ENCODE data around the gene INVS.
"Not testable (repeated sequence)": the region's sequence is repeated elsewhere in the genome, so short reads cannot be mapped to it uniquely, and the experiment has no call there.

INVS gene

DNA sequence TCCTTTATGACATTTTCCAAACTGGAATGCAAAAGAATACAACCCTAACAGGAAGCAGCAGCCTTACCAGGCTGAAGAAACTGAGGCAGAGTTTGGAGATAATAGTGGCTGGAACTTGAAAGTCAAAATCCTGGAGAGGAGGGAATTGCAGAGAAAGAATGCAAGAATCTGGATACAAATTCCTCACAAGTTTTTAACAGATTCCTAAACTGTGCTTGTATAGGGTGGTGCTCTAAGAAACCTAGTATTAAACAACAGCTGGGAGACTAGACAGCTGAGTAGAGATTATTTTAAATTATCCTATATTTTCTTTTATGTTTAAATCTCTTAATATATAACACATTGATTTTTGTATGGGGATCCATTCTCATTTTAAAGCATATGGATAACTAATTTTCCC lies 30.7 kb downstream of the INVS start:
- no peak for DNase-seq

DNA sequence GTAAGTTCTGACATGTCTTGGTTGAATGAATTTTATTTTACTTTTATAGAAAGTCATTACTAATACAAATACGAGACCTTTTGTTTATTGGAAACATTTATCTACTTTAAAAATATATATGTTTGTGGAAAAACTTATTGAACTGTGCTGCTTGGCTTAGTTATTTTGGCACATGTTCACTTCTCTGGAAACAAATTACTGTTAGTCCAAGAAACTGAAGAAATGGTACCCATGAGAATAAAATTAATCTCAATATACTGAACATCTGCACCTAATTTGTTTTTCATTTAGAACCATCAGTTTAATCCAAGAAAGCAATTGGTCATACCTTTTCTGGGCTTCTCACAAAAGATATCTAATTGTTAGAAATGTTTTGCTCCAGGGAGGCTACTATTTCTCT lies 32.2 kb downstream of the INVS start:
- DNase-seq = no peak

DNA sequence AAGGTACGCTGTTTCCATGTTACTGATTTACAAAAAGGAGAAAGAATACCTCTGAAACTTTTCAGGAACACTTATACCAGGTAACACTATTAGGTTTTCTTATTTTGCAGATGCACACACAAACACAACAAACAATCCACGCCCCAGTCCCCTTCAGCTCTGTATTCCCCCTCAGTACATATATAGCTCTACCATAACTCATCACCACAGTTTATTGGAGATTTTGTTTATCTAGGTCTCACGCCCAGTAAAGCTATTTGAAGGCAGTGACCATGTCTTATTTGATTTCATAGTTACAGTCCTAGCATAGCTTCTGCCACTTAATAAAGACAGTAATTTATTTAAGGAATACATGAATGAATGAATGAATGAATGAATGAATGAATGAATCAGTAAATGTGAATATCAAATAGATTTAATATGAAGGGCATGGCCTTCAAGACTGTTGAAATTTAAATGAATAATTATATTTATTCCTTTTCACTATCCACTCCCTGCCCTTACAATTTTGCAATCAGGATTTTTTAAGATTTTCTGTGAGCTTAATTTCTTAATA lies 32.9 kb downstream of the INVS start:
- no peak for DNase-seq

DNA sequence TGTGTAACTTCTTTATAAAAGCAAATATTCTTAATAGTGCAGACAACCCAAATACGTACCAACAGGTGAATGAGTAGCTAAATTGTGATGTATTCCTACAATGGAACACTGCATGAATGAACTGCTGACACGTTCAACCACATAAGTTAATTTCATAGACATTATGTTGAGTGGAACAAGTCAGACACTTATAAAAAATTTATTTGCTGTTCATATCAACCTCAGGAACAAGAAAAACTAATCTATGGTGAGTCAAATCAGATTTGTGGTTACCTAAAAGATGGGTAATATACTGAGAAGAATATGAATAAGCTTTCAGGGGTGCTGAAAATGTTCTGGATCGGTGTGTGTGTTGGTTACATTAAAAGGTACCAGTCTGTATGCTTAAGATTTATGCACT lies 35.7 kb downstream of the INVS start:
- DNase-seq = no peak

DNA sequence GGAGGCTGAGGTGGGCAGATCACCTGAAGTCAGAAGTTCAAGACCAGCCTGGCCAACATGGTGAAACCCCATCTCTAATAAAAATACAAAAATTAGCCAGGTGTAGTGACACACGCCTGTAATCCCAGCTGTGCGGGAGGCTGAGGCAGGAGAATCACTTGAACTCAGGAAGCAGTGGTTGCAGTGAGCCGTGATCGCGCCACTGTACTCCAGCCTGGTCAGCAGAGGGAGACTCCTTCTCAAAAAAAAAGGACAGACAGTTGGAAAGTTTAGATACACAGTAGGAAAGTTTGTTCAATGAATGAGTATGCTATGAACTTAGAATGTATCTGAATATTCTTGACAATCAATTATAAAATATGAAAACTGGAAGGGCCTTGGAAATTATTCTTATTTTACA lies 37.8 kb downstream of the INVS start:
- DNase-seq = not testable (repeated sequence)

DNA sequence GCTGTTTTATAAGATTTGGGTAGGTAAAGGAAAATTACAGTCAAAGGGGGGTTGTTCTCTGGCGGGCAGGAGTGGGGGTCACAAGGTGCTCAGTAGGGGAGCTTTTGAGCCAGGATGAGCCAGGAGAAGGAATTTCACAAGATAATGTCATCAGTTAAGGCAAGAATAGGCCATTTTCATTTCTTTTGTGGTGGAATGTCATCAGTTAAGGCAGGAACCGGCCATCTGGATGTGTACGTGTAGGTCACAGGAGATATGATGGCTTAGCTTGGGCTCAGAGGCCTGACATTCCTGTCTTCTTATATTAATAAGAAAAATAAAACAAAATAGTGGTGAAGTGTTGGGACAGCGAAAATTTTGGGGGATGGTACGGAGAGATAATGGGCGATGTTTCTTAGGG lies 41.3 kb downstream of the INVS start:
- not testable (repeated sequence) for DNase-seq

GRCh38 chr9:100141862-100142261 lies 42.8 kb downstream of the INVS start:
- not testable (repeated sequence) for DNase-seq

DNA sequence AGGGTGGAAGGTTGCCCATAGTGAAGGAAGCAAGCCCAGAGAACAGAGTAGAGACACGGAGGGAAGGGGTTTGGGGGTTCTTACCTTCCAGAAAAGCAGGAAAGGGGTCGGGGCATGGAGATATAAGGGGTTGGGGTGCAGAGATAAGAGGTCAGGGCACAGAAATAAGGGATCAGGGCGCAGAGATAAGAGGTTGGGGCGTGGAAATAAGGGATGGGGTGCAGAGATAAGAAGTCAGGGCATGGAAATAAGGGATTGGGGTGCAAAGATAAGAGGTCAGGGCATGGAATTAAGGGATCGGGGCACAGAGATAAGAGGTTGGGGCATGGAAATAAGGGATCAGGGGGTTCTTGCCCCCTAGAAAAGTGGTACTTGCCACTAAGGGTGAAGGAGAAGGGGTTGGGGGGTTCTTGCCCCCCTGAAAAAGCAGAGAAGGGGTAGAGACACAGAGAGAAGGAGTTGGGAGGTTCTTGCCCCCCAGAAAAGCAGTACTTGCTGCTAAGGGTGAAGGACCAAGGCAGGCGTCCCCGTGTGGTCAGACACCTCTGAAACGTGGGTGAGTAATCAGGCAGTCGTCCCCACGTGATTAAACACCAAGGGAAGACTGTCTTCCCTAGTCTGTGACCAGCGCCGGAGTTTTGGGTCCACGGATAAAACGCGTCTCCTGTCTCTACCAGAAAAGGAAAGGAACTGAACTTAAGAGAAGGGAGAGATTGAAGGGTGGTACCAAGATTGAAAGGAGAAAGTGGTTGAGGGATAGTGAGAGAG lies 46.3 kb downstream of the INVS start:
- not testable (repeated sequence) for DNase-seq

DNA sequence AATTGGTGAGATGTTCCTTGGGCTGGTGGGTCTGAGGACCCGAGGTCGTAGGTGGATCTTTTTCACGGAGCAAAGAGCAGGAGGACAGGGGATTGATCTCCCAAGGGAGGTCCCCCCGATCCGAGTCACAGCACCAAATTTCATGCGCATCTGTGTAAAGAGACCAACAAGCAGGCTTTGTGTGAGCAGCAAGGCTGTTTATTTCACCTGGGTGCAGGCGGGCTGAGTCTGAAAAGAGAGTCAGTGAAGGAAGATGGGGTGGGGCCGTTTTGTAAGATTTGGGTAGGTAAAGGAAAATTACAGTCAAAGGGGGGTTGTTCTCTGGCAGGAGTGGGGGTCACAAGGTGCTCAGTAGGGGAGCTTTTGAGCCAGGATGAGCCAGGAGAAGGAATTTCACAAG lies 46.9 kb downstream of the INVS start:
- not testable (repeated sequence) for DNase-seq

DNA sequence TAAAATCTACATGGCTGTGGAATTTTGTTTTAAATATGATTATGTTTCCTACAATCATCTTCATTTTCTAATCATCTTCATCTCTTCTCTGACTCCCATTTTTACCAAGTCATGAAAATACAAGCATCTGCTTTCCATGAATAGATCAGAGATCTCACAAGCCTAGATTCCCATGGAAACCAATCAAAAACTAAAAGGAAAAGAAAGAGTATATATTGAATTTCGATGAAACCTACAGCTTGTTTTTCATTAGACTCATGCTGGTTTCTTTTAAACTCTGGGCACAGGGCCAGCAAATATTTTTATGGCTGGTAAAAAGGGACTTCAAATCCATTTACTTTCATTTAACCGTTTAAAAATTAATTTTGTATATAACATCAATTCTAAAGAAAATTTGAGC lies 51.2 kb downstream of the INVS start:
- DNase-seq = no peak

DNA sequence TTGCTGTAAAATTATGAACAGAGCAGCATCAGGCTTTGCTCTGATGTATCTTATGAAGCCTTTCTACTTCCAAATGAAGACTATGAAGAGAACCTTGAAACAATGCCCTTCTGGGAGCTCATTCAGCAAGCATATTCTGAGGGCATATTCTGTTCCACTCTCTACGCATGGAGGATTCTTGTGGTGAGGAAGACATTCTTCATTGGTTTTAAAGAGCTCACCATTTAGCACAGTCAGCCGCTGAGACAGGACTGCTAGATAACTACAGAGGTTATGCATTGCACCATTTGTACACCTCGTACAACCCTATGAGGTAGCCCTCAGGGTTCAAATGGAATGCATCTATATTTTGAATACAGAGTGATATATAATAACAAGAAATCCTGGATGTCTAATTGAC lies 61.0 kb downstream of the INVS start:
- DNase-seq = no peak

- DNase-seq = no peak
Measured at GRCh38 chr9:100167176-100167575, 68.1 kb downstream of the INVS start.

- no peak for DNase-seq
Measured at GRCh38 chr9:100167915-100168654, 69.0 kb downstream of the INVS start.

GRCh38 chr9:100170085-100170484 lies 71.0 kb downstream of the INVS start:
- no peak for DNase-seq

- DNase-seq = no peak
Measured at GRCh38 chr9:100170556-100170955, 71.5 kb downstream of the INVS start.

DNA sequence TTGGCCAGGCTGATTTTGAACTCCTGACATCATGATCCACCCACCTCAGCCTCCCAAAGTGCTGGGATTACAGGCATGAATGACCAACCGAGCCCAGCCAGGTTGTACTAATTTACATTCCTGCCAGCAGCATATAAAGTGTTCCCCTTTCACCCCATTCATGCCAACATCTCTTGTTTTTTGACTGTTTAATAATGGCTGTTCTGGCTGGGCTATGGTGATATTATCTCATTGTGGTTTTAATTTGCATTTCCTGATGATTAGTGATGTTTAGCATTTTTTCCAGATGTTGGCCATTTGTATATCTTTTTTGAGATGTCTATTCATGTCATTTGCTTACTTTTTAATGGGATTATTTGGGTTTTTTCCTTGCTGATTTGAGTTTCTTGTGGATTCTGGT lies 87.3 kb downstream of the INVS start:
- DNase-seq = no peak

- no peak for DNase-seq
Measured at GRCh38 chr9:100190339-100190738, 91.3 kb downstream of the INVS start.

DNA sequence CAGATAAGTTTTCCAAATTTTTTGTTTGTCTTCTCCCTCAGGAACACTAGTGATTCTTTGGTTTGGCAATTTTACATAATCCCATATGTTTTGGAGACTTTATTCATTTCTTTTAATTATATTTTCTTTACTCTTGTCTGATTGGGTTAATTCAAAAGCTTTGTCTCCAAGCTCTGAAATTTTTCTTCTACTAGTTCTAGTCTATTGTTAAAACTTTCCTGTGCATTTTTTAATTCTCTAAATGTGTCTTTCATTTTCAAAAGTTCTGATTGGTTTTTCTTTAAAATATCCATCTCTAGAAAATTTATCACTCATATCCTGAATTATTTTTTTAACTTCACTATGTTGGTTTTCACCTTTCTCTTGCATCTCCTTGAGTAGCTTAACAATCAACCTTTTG lies 92.2 kb downstream of the INVS start:
- DNase-seq = no peak

DNA sequence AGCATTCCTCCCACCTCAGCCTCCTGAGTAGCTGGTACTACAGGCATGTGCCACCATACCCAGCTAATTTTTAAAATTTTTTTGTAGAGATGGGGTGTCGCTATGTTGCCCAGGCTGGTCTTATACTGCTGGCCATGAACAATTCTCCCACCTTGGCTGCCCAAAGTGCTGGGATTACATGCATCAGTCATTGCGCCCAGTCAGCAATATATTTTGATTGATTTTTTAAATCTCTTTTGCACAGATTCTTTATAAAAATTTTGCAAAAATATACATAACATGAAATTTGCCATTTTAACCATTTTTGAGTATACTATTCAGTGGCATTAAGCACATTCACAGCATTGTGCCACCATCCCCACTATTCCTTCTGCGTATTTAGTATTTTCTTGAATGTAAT lies 94.0 kb downstream of the INVS start:
- DNase-seq = no peak

GRCh38 chr9:100196215-100196614 lies 97.2 kb downstream of the INVS start:
- DNase-seq = no peak

GRCh38 chr9:100196828-100197227 lies 97.8 kb downstream of the INVS start:
- no peak for DNase-seq

DNA sequence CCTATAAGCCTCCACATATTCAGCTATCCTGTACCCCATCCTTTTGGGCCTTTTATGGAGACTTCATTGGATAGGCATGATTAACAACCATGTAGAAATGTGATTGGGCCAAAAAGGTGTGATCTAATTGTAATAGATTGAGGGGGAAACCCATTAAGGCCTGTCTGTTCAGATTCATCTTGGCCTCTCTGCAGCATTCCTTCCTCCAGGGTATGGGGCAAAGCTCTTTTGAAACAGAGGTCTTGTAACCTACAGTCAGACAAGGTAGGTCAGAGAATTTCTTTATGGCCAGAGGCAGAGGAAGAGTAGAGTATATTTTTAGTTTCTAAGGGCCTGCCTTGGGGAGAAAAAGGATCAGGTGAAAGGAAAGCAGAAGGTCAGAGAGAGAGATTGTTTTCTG lies 98.5 kb downstream of the INVS start:
- DNase-seq = no peak

GRCh38 chr9:100202806-100203205 lies 103.8 kb downstream of the INVS start:
- no peak for DNase-seq

DNA sequence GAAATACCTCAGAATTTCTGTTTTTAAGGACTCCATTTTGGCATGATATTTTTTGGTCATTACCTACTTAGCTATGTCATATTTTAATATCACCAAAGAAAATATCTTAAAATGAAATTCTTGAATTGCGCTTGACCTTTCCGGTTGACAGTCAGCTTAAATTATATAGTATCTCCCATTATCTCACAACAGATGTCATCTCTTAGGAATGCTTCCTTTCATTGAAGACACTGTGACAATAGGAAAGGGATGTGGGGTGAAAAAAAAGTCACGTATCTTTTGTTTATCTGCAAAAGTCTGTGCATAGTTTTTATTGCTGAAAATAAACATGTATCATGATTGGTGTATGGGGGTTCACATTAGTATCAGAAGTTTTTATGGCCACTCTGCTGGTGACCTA lies 105.8 kb downstream of the INVS start:
- no peak for DNase-seq
